DMS53 treated with DMSO at 0.1 percent for 48 hours (cell line): ENCODE results near the gene XYLT1.

Source experiments
- DNase-seq: peaks from one replicate; lab custom pipeline; 2025; ENCODE audit not compliant: unreplicated experiment; lab: John Stamatoyannopoulos, UW

XYLT1 gene

DNA sequence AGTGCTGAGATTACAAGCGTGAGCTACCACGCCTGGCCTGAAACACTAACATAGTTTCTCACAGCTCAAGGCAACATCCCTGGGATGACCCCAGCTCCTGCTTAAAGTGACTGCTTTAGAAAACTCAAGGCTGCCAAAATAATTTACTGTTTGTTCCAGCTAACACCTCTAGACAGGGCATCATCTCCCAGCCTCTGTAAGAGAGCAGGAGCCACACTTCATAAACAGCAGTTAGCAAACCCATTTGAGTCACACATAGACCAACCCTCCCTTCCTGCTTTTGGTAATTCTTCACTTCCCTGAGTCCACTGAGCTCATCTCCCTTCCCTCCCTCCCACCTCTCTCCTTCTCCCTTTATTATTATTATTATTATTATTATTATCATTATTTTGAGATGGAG is 201.3 kb downstream of the XYLT1 start:
- no peak for DNase-seq

DNA sequence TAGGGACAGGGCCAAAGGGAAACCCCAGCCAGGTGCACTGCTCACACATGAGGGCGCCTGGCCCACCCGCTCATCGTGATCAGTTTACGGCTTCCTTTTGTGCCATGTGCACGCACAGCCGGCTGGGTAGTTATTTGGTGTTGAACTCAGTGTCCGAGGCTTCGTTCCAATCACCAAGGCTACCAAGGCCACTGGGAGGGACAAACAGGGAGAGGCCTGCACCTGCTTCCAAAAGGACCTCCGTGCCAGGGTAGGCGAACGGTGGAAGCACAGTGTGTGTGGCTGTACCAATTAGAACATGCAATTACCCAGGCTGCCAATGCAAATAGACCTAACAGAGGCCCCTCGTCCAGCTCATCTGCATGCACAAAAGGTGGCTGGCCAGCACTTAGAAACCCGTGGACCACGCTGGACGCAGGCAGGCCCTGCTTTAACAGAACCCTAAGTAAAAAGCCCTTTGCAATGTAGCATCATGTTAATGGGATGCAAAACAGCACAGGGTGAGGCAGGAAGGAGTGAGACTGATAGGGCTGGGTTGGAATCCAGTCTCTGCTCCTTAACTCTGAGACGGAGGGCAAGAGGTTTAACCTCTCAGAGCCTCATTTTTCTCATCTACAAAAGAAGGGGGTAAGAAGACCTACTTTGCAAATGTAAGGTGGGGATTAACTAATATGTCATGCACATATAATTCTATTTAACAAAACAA is 204.0 kb downstream of the XYLT1 start:
- no peak for DNase-seq

DNA sequence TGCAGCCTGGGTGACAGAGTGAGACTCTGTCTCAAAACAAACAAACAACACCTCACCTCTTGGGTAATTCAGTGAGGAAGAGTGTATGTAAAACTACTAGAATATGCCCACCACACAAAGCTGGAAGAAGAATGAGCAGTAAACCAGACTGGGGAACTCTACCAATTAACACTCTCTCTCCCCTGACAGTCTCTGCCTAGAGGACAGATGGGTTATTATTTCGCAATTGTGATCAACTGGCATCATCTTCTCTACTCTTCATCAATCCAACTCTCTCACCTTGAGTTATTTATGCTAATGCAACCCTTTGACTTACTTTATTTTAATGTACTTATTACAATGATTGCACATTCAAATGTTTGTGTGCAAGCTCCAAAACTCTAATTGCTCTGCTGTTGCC is 205.6 kb downstream of the XYLT1 start:
- no peak for DNase-seq

DNA sequence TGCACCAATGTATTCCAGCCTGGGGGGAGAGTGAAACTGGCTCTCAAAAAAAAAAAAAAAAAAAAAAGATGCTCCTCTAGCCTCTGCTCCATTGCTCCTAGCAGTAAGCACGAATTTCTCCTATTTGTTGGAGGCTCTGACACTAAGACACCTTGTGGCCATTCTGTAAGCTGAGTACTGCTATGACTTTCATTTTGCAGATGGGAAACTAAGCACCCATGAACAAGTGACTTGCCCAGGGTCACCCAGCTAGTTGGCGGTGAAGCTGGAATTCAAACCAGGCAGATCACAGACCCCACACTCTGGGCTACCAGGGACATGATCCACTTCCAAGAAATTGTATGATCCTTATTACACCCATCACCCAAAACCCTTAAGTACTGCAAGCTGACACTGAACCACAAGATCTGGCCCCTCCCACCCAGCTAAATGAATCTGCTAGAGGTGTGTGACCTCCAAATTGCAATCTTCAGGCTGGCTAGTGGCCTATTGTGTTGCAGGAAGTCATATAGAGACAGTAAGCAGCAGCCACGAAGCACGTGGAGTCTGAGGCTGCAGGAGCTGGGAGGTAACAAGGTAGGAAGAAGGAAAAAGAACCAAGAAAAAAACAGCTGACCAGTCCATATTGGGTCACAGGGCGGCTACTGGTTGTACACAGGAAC is 209.4 kb downstream of the XYLT1 start:
- no peak for DNase-seq

DNA sequence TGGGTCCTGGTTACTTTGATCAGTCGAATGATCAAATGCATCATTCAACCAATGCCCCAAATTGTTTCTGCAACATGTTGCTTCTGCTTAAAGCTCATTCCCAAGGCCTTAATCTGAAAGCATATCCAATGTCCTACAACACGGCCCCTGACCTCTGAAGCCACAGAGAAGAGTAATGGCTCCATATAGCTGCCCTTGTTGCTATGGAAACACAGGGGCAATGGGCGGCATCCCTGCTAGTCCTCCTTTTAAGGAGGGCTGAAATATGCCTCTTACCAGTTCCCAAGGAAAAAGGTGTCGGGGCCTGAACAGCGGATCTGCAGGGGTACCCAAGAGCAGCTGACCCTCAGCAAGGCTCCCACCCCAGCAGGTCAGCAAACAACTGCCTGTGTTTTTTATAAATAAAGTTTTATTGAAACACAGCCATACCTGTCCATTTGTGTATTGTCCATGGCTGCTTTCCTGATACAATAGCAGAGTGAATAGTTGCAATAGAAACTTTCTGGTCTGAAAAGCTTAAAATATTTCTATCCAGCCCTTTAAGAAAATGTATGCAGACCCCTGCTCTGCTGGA is 210.4 kb downstream of the XYLT1 start:
- DNase-seq, result no peak

DNA sequence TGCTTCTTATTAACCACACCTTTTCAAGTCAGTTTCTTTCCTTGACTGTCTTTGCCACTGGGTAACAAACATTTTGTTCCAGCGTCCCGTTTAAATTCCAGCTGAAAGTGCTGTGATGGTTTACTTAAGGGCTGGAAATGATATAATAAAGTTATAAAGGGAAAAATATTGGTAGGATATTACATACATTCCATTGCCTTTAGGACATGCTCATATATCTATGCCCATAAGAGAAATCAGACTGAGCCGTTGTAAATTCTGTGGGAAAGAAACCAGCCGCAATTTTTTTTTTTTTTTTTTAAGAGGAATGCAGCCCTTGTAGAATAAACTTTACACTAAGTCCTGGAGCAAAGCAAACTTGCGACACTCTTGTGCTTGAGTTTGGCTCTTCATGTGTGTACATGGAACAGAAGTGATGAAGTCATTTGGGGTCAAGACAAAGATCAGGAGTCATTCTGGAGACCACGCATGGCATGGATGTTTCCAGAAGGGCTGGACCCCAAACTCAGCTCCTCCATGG is 210.9 kb downstream of the XYLT1 start:
- no peak for DNase-seq

DNA sequence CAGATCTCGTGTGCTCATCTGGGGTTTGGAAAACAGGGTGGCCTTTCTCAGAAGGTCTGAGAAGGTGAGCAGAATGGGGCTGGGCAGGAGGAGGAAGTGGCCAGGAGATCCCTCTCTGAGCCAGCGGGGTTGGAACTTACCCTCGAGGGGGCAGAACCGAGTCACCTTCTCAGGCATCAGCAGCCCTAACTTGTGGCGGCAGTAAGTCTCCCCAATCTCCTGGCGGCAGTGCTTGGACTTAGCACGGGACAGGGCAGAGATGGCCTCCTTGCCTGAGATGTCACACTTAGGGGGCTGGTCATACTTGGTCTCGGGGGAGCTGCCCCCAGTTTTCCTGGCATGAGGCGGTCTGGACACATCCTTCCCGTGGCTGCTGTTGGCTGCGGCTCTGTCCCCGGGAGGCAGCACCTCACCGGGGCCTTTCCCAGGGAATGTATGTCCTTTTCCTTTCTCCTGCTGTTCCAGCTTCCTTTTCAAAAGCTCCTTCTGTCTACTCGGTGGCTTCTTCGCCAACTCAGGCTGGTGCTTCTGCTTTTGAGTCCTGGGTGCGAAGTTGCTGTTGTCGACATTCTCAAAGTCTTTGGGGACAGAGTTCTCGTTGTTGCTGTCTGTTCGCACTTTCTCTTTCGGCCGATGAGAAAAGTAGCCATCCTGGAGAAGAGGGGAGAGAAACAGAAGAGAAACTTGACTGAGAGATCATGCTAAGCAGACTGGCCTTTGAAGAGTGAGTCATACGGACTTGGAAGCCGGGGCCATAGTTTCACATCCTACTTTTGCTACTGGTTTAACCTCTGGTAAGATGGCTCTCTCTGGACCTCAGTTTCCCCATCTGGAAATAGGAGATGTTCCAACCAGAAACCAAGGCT is 211.7 kb downstream of the XYLT1 start:
- no peak for DNase-seq

DNA sequence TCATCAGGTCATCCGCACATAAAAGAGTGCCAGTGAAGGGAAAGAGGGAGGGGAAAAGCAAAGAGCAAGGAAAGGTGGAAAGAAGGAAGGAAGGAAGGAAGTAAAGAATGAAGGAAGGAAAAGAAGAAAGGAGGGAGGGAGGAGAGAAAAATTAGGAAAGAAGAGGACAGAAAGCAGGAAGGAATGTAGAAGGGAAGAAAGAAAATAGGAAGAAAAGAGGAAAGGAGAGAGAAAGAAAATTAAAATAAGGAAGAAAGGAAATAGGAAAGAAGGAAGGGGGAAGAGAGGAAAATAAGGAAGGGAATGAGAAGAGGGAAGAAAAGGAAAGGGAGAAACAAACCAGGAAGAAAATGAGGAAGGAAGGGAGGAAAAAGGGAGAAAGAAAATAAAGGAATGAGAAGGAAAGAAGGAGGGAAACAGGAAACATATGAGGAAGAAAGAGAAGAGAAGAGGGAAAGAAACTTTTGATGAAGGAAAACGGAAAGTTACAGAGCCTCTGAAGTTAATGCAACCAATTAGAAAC is 212.6 kb downstream of the XYLT1 start:
- no peak for DNase-seq

DNA sequence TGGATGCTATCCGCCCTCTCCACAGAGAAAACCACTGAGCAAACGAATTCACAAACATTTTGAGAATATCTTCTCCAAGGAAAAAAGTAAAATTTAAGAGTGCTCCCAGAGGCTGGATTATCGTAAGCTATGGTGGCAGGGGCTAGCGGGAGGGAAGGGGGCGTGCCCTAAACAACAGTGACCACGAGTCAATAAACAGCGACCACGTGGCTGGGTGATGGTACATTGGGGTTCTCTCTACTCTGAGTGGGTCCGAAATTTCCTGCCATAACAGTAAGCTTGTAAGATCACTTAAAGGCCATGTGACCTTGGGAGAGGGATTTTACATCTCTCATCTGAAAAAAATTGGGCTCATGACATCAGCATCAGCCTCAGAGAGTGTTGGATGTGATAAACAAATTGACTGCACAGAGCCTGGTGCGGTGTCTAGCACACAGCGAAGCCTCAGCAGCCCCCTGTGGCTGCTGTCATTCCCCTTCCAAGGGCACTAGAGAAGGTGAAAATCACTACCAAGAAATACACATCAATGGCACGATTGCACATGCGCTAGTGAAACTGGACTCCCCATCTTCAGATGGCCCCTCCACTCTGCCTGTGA is 213.2 kb downstream of the XYLT1 start:
- no peak for DNase-seq

DNA sequence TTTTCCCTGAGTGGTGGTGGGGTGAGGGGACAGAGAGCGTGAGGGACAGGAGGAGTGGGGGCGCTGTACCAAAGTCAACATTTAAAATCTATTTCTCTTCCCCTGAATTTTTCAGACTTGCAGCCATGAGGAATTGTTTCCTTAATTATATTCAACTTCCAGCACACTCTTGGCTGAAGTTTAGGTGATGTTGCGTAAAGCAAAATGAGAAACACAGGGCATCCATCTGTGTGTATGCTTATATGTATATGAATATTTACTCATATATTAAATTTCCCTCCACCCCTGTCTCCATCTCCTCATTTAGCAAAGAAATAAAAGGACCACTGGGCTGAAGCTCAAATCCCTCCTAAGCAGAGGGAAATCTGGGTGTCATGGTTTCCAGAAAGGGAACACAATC is 218.1 kb downstream of the XYLT1 start:
- no peak for DNase-seq

DNA sequence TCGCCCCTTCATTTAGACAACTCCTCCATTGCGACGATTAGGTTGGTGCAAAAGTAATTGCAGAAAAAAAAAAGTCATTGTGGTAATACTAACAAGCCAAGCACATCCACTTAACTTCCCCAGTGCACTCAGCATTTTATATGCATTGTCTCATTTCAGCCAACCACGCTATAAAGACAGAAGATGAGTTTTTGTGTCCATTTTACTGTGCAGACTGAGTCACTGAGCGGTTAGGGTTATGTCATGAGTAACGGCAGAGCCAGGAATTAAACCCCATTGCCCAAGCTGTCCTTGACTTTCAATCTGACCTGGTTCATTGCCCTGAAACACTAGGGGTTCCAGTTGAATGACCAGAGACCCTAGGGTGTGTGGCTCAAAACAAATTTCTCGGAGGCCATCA is 218.7 kb downstream of the XYLT1 start:
- DNase-seq, result no peak

DNA sequence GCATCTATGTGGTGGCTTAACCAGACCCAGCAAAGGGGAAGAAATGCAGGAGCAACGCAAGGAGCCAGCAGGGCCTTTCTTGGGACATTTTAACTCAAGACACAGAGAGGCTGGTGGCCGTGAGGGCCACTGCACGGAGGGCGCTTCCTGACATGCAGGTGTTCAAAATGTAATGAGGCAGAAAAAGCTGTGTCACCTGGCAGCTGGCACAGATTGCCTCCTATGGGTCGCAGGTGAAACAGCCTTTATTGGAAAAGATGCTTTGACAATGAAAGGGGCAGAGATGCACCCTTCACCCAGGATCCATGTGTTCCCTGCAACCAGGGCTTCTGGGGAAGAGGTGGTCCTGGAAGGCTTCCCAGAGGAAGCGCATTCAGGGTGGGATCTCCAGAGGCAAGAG is 219.3 kb downstream of the XYLT1 start:
- no peak for DNase-seq

DNA sequence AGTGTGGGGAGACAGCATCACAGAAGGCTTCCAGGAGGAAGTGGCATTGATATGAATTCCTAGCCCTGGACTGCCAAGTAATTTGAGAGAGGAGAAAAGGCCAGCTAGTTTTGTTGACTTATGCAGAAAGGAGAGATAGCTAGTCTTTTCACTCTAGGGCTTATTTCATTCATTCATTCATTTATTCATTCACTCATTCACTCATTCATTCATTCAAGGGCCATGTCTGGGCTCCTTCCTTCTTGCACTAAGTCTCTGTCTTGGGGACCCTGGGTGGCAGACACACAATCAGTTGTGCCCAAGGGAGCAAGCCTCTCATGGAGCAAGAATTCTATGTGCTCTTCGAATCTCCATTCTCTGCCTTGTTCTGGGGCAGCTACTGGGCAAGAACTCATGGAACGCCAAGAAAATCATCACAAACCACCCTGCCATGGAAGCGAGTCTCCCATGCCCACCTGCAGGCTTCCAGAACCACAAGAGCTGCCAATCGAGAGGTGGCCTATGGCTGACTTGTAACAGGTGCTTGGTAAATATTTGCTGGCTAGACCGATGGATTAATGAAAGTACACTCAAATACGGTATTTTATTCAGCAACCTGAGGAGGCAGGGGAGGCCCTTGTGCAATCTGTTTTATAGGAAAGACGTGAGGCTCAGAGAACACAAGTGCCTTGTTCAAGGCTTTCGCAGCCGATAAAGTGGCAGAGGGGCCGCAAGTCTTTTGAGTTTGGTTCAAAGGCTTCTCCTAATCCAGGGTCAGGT is 223.6 kb downstream of the XYLT1 start:
- no peak for DNase-seq

DNA sequence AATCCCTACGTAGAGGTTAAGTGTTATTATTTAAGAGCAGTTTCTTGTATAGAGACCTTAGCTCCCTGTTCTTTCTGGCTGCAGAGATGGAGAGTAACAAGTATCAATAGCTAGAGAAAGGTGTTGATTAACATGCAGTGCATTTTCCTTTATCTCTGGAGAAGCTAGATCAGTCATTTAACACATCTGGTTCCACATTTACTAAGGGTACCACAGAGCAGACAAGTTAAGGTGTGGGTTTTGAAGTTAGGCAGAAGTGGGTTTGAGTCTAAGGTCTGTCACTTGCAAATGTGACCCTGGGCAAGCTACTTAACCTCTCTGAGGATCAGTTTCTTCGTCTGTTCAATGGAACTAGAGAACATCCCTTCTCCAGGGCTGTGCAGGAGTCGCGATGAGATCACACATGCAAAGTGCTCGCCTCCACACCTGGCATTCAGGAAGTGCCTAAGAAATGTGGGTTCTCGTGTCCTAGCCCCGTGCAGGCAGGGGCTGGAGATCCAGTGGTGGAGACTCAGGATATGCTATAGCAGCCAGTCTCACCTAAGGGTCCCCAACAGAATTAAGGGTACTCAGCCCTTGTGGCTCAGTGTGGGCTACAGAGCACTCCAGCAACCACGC is 224.4 kb downstream of the XYLT1 start:
- DNase-seq, result no peak

DNA sequence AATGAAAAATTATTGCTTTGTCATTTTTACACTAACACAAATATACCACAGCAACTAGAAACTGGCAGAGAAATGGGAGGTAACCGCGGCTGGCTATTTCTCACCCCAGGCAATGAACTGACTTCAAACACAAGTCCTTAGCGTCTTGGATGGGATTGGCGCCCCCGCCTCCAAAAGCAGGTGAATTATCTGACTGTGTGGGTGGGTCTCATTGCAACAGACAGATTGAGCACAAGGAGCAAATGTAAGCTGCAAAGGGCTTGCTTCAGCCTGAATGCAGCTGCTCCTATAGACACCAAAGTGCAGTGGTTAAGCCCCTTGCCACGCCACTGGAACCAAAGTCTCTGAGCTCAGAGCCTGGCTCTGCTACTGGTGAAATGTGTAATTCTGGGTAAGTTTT is 225.0 kb downstream of the XYLT1 start:
- no peak for DNase-seq

DNA sequence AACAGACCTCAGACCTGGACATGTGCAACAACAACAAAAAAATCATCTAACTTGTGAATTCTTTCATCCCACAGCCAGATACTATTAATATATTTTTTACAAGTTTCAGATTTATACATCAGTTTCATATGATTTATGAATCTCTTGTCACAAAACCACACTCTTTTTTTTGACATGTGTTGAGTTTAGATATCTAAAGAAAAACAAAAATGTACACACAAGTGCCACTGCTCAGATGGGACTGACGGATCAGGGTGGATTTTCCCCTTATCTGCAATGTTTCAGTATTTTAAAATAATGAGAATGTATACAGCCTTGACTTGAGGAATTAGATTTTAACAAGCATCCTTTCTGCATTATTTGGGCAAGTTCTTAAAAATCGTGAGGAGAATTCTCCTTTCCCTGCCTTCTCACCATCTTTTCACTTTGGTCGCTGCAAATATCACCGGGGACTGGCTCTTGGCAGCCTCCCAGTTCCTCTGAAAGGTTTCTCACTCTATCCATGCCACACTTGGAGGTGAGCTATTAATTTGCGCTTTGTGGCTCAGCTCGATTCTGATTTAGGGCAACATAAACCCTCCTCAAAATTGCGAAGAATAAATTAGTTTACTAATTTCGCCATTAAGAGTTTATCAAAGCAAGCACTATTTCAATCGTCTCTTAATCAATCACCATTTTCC is 225.7 kb downstream of the XYLT1 start:
- no peak for DNase-seq

DNA sequence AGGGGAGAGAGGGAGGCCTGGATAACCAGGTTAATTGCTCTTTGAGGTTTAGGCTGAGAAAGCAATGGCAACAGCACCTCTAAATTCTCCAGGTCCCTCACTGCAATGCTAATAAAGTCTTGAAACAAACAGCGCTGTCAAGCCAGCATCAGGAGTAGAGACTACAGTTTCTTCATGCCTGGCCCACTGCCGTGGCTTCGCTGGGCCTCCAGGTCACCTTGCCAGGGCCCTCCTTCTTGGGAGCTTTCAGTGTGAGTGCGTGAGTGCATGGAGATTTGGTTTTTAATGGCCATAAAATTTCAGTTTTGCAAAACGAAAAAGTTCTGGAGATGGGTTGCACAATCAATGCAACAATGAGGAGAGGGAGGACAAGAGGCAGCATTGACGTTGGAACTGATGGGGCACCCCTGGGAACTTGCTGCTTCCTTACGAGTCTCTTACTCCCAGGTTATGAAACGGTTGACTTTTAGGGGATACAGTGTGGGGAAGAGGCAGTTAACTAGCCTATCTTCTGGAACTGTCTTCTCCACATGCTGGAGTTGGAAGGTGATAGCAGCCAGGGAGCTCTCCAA is 229.4 kb downstream of the XYLT1 start:
- no peak for DNase-seq

DNA sequence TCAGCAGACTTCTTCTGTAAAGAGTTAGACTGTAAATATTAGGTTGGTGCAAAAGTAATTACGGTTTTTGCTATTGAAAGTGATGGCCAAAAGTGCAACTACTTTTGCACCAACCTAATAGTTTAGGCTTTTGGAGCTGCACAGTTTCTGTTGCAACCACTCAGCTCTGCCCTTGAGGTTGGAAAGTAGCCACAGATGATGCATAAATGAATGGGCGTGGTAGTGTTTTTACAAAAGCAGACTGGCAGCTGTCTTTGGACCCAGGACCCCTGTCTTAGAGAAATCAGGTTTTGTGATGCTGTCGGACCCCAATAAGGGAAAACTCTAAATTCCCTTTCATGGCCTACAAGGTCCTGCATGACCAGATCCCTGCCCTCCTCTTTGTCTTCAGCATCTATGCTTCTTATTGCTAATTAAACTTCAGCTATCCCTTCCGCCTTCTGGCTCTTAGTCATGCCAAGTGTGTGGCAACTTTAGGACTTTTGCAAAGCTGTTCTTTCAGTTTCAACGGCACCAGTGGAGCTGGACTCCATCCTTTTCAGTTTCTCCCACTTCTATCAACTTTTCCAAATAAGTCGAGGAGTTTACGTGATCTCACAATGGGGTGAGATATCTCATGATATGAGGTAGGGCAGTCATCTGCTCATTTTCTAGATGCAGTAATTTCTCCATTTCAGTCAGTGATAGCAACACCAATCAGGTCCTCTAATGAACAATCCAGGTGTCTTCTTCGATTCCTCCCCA is 232.3 kb downstream of the XYLT1 start:
- no peak for DNase-seq
